ENCODE measurements around the gene SETBP1. TPM values are rescaled to one million over a fixed set of nuclear protein-coding genes. Genes with fewer than 3 reads are reported as not detected.
"Not testable (repeated sequence)": the region's sequence is repeated elsewhere in the genome, so short reads cannot be mapped to it uniquely, and the experiment has no call there.

The SETBP1 gene
- total and polyA plus RNA-seq, 2 donors from 2014 or later: 2.7 to 71.7 TPM

DNA sequence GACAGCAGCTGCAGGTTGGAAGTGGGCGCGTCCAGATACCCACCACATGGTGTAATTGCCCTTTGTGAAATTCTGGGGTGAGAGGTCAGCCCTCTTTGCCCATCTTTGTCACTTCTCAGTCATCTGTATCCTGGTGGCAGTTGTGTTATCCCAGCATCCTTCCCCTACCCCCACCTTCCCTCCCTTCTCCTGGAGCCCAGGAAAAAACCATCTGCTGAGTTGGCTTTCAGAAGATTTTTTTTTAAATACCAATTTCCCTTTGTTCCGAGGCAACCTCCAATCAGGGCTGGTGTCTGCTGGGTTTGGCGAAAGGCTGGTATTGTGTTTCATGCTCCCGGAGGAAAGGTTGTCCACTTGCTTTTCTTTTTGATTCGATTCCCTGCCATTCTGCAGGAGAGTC, 35.2 kb downstream of the SETBP1 start:
- Histone ChIP-seq H3K9me3 (ENCODE audit: control insufficient read depth in 2 of 3, insufficient read depth in 1 of 3, low read length in 3 of 3) (no peaks in the 10 kb centered on the region), H3K27me3 (ENCODE audit: control insufficient read depth, insufficient read depth, low read length) (no peaks in the 10 kb centered on the region), H3K9ac (ENCODE audit: low read length in 3 of 3) (no peak overlapping the region), H3K27ac (ENCODE audit: low read depth in 2 of 2, low read length in 2 of 2) (peak overlapping the region in 1 of 2 donors; percentile 59), H3K4me3 (ENCODE audit: low read length in 3 of 3) (no peak overlapping the region), H3K36me3 (ENCODE audit: control insufficient read depth in 2 of 3, insufficient read depth in 3 of 3, low read length in 3 of 3) (peaks cover 0 to 9% (median 3%) of the 10 kb centered on the region in 3 donors), H3K4me1 (ENCODE audit: control insufficient read depth in 2 of 3, insufficient read depth in 2 of 3, low read depth in 1 of 3, low read length in 3 of 3) (peaks cover 4 to 22% (median 13%) of the 10 kb centered on the region in 3 donors)
- TF ChIP-seq, protein P1, sequence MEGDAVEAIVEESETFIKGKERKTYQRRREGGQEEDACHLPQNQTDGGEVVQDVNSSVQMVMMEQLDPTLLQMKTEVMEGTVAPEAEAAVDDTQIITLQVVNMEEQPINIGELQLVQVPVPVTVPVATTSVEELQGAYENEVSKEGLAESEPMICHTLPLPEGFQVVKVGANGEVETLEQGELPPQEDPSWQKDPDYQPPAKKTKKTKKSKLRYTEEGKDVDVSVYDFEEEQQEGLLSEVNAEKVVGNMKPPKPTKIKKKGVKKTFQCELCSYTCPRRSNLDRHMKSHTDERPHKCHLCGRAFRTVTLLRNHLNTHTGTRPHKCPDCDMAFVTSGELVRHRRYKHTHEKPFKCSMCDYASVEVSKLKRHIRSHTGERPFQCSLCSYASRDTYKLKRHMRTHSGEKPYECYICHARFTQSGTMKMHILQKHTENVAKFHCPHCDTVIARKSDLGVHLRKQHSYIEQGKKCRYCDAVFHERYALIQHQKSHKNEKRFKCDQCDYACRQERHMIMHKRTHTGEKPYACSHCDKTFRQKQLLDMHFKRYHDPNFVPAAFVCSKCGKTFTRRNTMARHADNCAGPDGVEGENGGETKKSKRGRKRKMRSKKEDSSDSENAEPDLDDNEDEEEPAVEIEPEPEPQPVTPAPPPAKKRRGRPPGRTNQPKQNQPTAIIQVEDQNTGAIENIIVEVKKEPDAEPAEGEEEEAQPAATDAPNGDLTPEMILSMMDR (IDR thresholded peaks at IDR 0.05; ENCODE audit: borderline replicate concordance, extremely low read depth, insufficient read depth): no peak
- intact Hi-C loops (cut with DNase I): no loop called here
- FAIRE-seq (no peak), DNase-seq (peak in 2 of 5 donors; percentile 33 to 40)

DNA sequence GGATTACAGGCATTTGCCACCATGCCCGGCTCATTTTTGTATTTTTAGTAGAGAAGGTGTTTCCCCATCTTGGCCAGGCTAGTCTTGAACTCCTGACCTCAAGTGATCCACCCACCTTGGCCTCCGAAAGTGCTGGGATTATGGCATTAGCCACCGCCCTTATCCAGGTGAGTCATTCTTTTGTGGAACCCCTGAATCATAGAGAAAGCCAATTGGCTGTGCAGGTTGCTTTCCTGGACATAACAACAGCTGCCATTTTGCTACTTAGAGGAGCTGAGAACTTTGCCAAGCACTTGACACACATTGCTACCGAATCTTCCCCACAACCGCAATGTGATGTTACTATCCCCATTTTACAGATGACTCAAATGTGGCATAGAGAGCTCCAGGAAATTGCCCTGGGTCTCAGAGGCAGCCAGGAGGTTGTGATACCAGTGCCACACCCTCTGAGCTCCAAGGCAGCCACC, 36.0 kb downstream of the SETBP1 start:
- no peak overlapping the region for H3K9ac ChIP-seq (ENCODE audit: low read length in 3 of 3)
- no peak overlapping the region for H3K4me3 ChIP-seq (ENCODE audit: low read length in 3 of 3)
- FAIRE-seq: no peak
- no peak for DNase-seq
- H3K36me3 ChIP-seq (ENCODE audit: control insufficient read depth in 2 of 3, insufficient read depth in 3 of 3, low read length in 3 of 3): peaks cover 0 to 9% (median 3%) of the 10 kb centered on the region in 3 donors
- H3K9me3 ChIP-seq (ENCODE audit: control insufficient read depth in 2 of 3, insufficient read depth in 1 of 3, low read length in 3 of 3): no peaks in the 10 kb centered on the region
- no peaks in the 10 kb centered on the region for H3K27me3 ChIP-seq (ENCODE audit: control insufficient read depth, insufficient read depth, low read length)
- TF ChIP-seq, protein P1 (IDR thresholded peaks at IDR 0.05; ENCODE audit: borderline replicate concordance, extremely low read depth, insufficient read depth): no peak
- peaks cover 4 to 18% (median 13%) of the 10 kb centered on the region in 3 donors for H3K4me1 ChIP-seq (ENCODE audit: control insufficient read depth in 2 of 3, insufficient read depth in 2 of 3, low read depth in 1 of 3, low read length in 3 of 3)
- intact Hi-C loops (cut with DNase I): no loop called here
- no peak overlapping the region for H3K27ac ChIP-seq (ENCODE audit: low read depth in 2 of 2, low read length in 2 of 2)

DNA sequence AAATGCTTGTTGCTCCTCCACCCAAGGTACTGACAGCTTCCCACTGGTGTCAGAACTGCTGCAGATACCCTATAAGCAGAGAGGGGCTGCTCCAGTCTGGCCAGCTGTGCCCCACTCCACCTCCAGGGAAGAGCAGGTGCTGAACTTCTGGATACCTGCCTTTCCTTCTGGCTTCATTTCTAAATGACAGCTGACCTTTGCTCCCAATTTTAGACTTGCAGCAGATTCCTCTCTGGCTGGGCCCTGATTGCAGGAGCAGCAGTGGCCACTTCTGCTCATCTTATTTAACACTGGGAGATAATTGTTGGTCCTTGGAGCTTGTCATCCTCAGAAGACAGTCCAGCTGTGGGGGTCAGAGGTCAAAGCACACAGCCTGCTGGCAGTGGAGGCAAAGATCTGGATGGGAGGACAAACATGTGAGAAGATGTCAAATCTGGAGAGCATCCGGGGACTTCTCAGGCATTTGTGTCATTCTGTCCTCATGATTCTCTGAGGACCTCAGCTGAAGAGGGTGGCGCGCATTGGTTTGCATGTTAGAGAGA, 38.9 kb downstream of the SETBP1 start:
- Histone ChIP-seq H3K27me3 (ENCODE audit: control insufficient read depth, insufficient read depth, low read length) (no peaks in the 10 kb centered on the region), H3K36me3 (ENCODE audit: control insufficient read depth in 2 of 3, insufficient read depth in 3 of 3, low read length in 3 of 3) (peaks cover 0 to 9% (median 0%) of the 10 kb centered on the region in 3 donors), H3K4me3 (ENCODE audit: low read length in 3 of 3) (no peak overlapping the region), H3K9ac (ENCODE audit: low read length in 3 of 3) (no peak overlapping the region), H3K4me1 (ENCODE audit: control insufficient read depth in 2 of 3, insufficient read depth in 2 of 3, low read depth in 1 of 3, low read length in 3 of 3) (peaks cover 4 to 19% (median 10%) of the 10 kb centered on the region in 3 donors), H3K27ac (ENCODE audit: low read depth in 2 of 2, low read length in 2 of 2) (no peak overlapping the region), H3K9me3 (ENCODE audit: control insufficient read depth in 2 of 3, insufficient read depth in 1 of 3, low read length in 3 of 3) (no peaks in the 10 kb centered on the region)
- FAIRE-seq (no peak), DNase-seq (peak in 1 of 5 donors; percentile 82)
- TF ChIP-seq, protein P1 (IDR thresholded peaks at IDR 0.05; ENCODE audit: borderline replicate concordance, extremely low read depth, insufficient read depth): no peak
- intact Hi-C loops (cut with DNase I): no loop called here

DNA sequence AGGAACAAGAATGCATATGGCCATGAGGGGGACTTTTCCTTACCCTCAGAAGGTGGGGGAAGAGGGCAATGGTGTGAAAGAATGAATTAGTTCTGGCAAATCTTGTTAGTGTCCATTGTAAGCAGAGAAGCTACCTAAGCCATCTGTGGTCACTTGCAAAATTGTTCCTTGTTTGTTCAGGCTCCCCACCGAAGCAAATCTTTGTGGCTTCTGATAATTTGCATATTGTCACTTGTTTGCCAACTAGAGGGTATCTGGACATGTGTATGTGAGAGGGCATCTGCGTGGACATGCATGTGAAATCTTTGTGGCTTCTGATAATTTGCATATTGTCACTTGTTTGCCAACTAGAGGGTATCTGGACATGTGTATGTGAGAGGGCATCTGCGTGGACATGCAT, 41.1 kb downstream of the SETBP1 start:
- H3K36me3 ChIP-seq (ENCODE audit: control insufficient read depth in 2 of 3, insufficient read depth in 3 of 3, low read length in 3 of 3); H3K9ac ChIP-seq (ENCODE audit: low read length in 3 of 3); DNase-seq; H3K4me3 ChIP-seq (ENCODE audit: low read length in 3 of 3); H3K9me3 ChIP-seq (ENCODE audit: control insufficient read depth in 2 of 3, insufficient read depth in 1 of 3, low read length in 3 of 3); intact Hi-C loops (cut with DNase I); H3K27ac ChIP-seq (ENCODE audit: low read depth in 2 of 2, low read length in 2 of 2); H3K27me3 ChIP-seq (ENCODE audit: control insufficient read depth, insufficient read depth, low read length); FAIRE-seq: not testable (repeated sequence)
- H3K4me1 ChIP-seq (ENCODE audit: control insufficient read depth in 2 of 3, insufficient read depth in 2 of 3, low read depth in 1 of 3, low read length in 3 of 3): peaks cover 0 to 36% (median 12%) of the 10 kb centered on the region in 3 donors

Measured in kidney (tissue), 14 donors.